Ureter (tissue), 1 donor: ENCODE measurements around the gene RPL15. TPM values are rescaled to one million over a fixed set of nuclear protein-coding genes. Genes with fewer than 3 reads are reported as not detected.

Source experiments
- DNase-seq: peaks from one replicate; pipeline ENCODE4 v3.0.0-alpha.2; 2020; ENCODE audit warnings: low spot score
- total RNA-seq: library from RNA; stranded (reverse); gene quantifications from one replicate; pipeline ENCODE4 v1.2.4, GENCODE V29; 2023
- donor health status: DM: yes; HTN: yes; CAD: no.

RPL15 gene
- total RNA-seq, 1 donor from 2014 or later: 1,981 TPM

DNA sequence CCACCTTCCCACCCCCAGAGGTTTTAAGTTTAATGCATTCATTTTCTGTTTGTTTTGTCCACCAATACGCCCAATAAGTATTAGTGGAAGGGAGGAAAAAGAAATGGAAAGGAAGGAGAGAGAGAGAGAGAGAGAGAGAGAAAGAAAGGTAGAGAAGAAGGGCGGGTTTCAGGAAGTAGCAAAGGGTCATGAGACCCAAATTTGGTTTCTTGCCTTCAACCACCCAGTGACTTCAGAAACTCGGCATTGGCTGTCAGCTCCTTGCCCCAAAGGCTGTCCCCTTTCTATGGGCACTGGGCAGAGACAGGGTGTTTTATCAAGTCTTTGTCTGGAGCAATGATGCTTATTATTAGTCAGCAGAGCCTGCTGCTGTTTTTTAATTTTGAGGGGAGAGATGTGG, 14.7 kb downstream of the RPL15 start:
- DNase-seq: no peak

GRCh38 chr3:23932571-23932970, 15.6 kb downstream of the RPL15 start:
- no peak for DNase-seq

DNA sequence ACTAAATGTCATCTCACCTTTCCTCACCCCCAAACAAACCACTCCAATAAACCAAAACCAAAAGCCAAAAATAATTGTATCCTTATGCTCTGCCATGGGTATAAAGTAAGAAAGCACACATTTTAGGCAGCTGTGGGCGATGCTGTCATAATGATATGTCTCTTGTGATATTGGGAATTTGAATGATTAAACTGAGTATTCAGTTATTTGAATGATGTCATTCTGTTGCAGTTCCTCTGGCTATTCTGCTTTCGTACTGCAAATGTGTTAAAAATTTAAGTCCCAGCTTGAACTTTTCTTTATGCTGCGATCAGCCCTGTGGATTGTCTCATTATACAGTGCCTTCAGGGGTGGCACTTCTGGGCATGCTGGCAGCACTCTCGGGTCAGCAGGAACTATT, 17.3 kb downstream of the RPL15 start:
- no peak for DNase-seq

DNA sequence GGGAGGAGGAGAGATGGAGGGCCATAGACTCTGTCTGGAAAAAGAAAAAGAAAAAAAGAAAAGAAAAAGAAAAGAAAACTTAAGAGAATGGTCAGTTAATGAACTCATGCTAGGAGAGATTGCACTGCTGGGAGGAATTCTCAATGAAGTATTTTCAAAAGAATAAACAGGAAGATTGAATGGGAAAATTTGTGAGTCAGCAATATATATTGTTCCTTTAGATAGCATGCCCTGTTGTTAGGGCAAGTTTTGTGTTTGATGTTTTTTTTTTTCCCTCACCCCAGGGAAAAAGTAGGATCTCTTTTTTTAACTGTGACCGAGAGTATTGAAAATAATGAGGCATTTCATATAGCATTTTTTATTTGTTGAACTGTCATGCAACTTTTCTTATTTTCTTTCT, 20.4 kb downstream of the RPL15 start:
- DNase-seq: no peak

- no peak for DNase-seq
Observed at GRCh38 chr3:23938688-23939087, 21.8 kb downstream of the RPL15 start.

- no peak for DNase-seq
Observed at GRCh38 chr3:23940775-23941174, 23.8 kb downstream of the RPL15 start.

- DNase-seq: no peak
Observed at GRCh38 chr3:23941440-23941839, 24.5 kb downstream of the RPL15 start.

DNA sequence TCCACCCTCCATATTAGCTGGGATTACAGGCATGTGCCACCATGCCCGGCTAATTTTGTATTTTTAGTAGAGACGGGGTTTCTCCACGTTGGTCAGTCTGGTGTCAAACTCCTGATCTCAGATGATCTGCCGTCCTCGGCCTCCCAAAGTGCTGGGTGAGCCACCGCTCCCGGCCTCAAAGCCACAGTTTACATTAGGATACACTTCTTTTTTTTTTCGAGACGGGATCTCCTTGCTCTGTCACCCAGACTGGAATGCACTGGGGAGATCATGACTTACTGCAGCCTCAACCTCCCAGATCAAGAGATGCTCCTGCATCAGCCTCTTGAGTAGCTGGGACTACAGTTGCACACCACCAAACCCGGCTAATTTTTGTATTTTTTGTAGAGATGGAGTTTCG, 25.6 kb downstream of the RPL15 start:
- no peak for DNase-seq

DNA sequence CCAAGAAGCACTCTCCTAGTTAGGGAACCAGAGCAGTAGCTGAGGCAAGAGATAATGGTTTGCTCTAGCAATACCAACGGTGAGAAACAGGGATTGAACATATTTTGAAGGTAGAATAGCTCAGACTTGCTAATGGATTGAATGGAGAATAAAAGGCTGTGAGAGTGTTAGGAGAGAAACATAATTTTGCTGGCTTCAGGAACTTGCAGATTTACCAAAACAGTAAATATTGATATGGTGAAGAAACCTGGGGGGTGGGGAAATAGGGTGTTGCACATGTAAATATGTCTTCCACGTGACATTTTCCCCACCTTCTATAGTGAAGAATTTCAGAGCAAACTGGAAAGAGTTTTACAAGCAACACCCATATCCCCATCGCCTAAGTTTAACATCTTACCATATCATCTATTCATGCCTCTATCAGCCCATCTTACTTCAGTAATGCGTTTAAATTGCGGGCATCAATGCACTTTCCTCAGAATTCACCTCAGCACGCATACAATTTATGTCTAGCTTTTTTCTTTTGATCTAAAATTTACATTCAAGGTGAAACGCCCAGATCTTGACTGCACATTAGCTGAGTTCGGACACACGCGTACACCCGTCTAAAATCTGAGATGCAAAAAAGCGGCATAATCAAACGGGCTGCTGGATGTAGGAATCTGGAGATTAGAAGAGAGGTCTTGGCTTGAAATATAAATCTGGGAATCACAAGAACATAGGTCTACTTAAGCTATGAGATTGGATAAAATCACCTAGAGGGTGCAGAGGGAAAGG, 27.3 kb downstream of the RPL15 start:
- DNase-seq: no peak

- DNase-seq: peak; percentile 84
Observed at GRCh38 chr3:23944861-23945662, 28.1 kb downstream of the RPL15 start, which contains the start of gene NR1D2. Gene NR1D2 (plus strand): TSS chr3:23945286. CDS start chr3:23945579, 293 bp downstream.

DNA sequence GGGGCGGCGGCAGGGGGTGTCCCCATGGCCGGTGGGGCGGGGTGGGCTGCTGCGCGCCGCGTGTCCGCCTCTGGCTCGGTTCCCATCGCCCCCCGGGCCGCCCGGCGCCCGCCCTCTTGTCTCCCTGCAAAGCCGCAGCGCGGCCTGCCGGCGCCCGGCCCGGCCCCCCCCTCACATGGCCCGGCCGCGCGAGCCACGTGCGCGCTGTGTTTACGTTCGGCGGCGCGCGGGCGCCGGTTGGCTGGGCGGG, 28.7 kb downstream of the RPL15 start:
- DNase-seq: no peak

DNA sequence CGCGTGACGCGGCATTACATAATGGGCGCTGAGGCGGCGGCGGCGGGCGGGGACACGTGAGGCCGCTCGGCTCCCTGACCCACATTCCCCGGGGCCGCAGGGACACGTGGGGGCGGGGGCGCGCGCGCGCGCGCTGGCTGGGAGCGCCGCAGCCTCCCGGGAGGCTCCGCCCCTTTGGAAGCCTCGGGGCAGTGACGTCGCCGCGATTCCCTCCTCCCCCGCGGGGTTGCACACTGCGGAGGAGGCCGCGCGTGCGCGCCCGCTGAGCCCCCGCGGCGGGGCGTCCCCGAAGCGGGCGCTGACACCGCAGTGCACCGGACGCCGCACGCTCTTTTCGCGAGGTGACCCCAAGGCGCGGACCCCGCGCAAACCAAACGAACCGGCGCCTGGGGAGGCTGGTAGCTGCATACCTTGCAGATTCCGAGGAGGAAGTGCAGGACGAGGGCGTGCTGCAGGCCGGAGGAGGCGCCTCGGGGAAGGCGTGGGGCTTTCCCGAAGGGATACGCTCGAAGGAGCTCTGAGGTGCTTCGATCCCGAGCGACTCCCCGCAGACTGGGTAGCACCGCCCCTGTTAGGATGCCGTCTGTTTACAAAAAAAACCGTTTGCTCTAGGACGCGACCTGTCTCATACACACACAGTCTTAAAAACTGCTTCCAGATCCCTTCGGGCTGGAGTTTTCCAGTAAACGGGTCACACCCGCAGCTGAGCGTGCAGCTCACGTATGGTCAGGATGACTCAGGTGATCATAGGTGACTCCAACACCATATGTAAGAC, 29.2 kb downstream of the RPL15 start:
- peak; percentile 98 for DNase-seq

GRCh38 chr3:23948761-23949160, 31.8 kb downstream of the RPL15 start:
- no peak for DNase-seq

- no peak for DNase-seq
Observed at GRCh38 chr3:23949784-23950183, 32.9 kb downstream of the RPL15 start.

GRCh38 chr3:23950293-23950692, 33.4 kb downstream of the RPL15 start:
- DNase-seq: no peak

DNA sequence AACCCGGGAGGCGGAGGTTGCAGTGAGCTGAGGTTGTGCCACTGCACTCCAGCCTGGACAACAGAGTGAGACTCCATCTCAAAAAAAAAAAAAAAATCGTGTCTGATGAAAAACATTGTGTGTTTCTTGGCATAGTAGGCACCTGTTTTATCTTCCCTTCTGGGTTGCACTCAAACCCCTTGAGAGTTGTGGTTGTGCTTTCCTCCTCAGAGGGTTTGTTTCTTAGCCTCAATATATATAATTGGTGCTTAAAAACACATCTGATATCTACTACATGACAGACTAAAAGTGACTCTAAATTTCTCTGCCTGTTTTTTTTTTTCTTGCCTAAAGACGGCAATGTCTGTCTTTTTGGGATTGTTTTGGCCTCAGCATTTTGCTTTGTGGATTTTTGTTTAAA, 35.7 kb downstream of the RPL15 start:
- DNase-seq: no peak

DNA sequence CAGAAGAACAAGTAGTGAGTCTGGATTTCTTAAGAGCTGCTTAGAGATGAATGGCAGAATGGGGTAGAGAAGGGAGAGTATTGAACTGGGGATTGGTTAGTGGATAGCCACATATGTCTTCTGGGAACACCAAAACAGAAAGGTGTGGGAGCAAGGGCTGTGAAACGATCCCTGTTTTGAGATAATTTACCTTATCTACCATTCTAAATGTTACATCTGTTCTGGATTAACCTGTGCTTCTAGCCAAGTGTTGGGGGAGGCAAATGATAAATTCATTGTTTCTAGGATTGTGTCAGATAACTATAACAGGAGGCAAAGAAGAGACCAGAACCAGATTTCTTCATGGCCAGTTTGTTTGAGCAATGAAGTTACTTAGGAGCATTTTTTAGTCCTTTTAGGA, 36.6 kb downstream of the RPL15 start:
- DNase-seq: no peak

GRCh38 chr3:23954144-23954543, 37.2 kb downstream of the RPL15 start:
- DNase-seq: no peak

GRCh38 chr3:23956701-23957100, 39.8 kb downstream of the RPL15 start:
- no peak for DNase-seq

GRCh38 chr3:23959135-23959900, 42.4 kb downstream of the RPL15 start:
- DNase-seq: no peak

- DNase-seq: no peak
Observed at GRCh38 chr3:23960649-23961048, 43.7 kb downstream of the RPL15 start.

DNA sequence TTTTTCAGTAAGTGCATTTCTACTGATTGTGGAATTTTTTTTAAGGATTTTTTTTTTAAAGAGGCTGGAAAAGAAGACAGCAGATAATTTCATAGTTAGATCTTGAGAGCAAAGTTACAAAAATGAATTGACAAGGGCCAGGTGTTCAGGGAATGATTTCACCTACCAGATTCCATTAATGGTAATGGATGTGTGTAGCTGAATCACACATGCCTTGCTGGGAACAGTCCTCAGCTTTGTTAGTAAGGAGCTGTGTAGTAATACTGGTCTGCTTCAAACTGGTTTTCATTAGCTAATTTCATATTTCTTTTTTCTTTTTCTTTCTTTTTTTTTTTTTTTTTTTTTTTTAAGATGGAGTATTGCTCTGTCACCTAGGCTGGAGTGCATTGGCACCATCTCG, 44.1 kb downstream of the RPL15 start:
- no peak for DNase-seq
